Nephron (organoid): Measurements from ENCODE around the gene CLECL1.

Source experiments
- H3K27ac Mint-ChIP-seq, 3 experiments: 2 replicates each; pipeline ENCODE4 v1.8.0; 2020; ENCODE audit warnings: mixed read lengths in 3 of 3, mild to moderate bottlenecking in 2 of 3, moderate library complexity in 1 of 3
- H3K27me3 Mint-ChIP-seq: 2 replicates; pipeline ENCODE4 v1.8.0; 2021; ENCODE audit warnings: low read depth, mild to moderate bottlenecking, moderate library complexity, mixed read lengths
- H3K36me3 Mint-ChIP-seq: 2 replicates; pipeline ENCODE4 v1.8.0; 2020; ENCODE audit warnings: low read depth, mixed read lengths
- H3K4me1 Mint-ChIP-seq: 2 replicates; pipeline ENCODE4 v1.8.0; 2020; ENCODE audit warnings: mixed read lengths
- H3K4me3 Mint-ChIP-seq, 3 experiments: 2 replicates each; pipeline ENCODE4 v1.8.0; 2020; ENCODE audit warnings: mild to moderate bottlenecking in 3 of 3, mixed read lengths in 3 of 3, moderate library complexity in 2 of 3
- H3K9me3 Mint-ChIP-seq: 2 replicates; pipeline ENCODE4 v1.8.0; 2020; ENCODE audit warnings: mixed read lengths
- CTCF ChIP-seq, 3 experiments: fragments of 200-600 bp; sonication (generic); IDR thresholded peaks; one replicate each; pipeline ENCODE4 v1.5.0; 2021; ENCODE audit warnings: antibody characterized with exemption in 3 of 3; ENCODE audit not compliant: unreplicated experiment in 3 of 3

CLECL1 gene

GRCh38 chr12:9762369-9762768 is 29.5 kb upstream of the CLECL1 start:
- H3K36me3 Mint-ChIP-seq: no peaks in the 10 kb centered on the region
- H3K4me1 Mint-ChIP-seq: no peaks in the 10 kb centered on the region
- H3K9me3 Mint-ChIP-seq: no peaks in the 10 kb centered on the region
- no peak overlapping the region for H3K27ac Mint-ChIP-seq
- H3K27me3 Mint-ChIP-seq: no peaks in the 10 kb centered on the region
- no peak for TF ChIP-seq CTCF (IDR thresholded peaks at IDR 0.05; ENCODE audit: unreplicated experiment in 3 of 3)
- H3K4me3 Mint-ChIP-seq: no peak overlapping the region

GRCh38 chr12:9761419-9761781 is 28.5 kb upstream of the CLECL1 start:
- no peak for TF ChIP-seq CTCF (IDR thresholded peaks at IDR 0.05; ENCODE audit: unreplicated experiment in 3 of 3)
- H3K36me3 Mint-ChIP-seq: no peaks in the 10 kb centered on the region
- no peaks in the 10 kb centered on the region for H3K4me1 Mint-ChIP-seq
- H3K9me3 Mint-ChIP-seq: no peaks in the 10 kb centered on the region
- no peak overlapping the region for H3K4me3 Mint-ChIP-seq
- no peak overlapping the region for H3K27ac Mint-ChIP-seq
- no peaks in the 10 kb centered on the region for H3K27me3 Mint-ChIP-seq

DNA sequence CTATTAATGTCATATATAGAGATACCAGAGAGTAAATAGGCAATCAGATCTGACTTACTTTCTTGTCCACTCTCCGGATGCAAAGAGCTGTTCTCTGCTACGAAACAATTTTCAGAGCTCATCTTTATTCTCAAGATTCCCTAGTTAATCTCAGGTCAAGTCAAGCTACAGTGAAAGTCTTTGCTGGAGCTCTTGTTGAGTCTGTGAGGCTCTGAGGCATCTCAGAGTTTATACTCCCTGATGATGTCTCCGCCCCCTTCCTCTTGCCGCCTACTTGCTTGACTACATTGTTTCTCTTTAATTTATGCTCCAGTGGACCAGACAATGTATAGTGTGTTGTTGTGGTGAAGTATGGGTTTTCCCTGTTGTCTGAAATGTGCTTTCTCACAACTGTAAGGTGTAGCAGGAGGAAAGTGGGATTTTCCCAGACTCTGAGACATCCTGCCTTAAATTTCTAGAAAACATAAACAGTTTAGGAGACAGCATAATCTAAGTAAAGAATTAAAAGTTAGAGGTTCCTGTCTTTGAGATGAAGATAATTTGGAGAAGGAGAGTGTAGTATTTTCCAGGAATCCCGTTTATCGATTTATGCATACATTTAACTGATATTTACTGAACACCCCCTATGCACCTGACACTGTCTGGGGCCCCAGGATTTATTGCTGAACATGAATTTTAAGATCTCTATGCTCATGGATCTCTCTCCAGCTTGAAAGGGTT is 28.0 kb upstream of the CLECL1 start, which contains the start of gene CD69:
TSS of gene CD69 (minus strand) at position 203 of the 720 bp plus-strand sequence. CDS start at position 122, 81 bp downstream.
- H3K4me1 Mint-ChIP-seq: no peaks in the 10 kb centered on the region
- TF ChIP-seq CTCF (IDR thresholded peaks at IDR 0.05; ENCODE audit: unreplicated experiment in 3 of 3): no peak
- no peak within 1 kb of the TSS for H3K4me3 Mint-ChIP-seq
- no peak within 1 kb of the TSS for H3K27ac Mint-ChIP-seq
- no peaks in the 10 kb centered on the region for H3K27me3 Mint-ChIP-seq
- H3K36me3 Mint-ChIP-seq: no peaks in the 10 kb centered on the region
- H3K9me3 Mint-ChIP-seq: no peaks in the 10 kb centered on the region

DNA sequence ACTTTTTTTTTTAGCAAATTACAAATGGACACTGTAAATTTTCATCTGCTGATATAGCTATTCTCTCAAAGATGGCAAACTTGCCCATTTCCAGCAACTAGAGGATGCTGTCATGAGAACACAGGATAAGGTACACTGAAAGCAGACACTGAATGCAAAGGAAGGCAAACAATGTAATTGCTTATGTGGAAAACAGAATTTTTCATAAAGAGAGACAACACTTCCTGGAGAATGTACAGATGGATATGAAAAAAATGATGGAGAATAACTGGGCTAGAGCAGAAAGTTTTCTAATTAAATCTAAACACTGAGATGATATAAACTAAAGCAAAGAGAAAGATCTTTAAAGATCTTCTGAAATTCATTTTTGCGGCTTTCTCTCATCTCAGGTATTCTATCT is 27.2 kb upstream of the CLECL1 start:
- H3K4me1 Mint-ChIP-seq: no peaks in the 10 kb centered on the region
- H3K27ac Mint-ChIP-seq: no peak overlapping the region
- no peak overlapping the region for H3K4me3 Mint-ChIP-seq
- H3K27me3 Mint-ChIP-seq: no peaks in the 10 kb centered on the region
- H3K9me3 Mint-ChIP-seq: no peaks in the 10 kb centered on the region
- no peak for TF ChIP-seq CTCF (IDR thresholded peaks at IDR 0.05; ENCODE audit: unreplicated experiment in 3 of 3)
- H3K36me3 Mint-ChIP-seq: no peaks in the 10 kb centered on the region

GRCh38 chr12:9759694-9760093 is 26.8 kb upstream of the CLECL1 start:
- no peak for TF ChIP-seq CTCF (IDR thresholded peaks at IDR 0.05; ENCODE audit: unreplicated experiment in 3 of 3)
- Mint-ChIP-seq H3K4me1 (no peaks in the 10 kb centered on the region), H3K9me3 (no peaks in the 10 kb centered on the region)

DNA sequence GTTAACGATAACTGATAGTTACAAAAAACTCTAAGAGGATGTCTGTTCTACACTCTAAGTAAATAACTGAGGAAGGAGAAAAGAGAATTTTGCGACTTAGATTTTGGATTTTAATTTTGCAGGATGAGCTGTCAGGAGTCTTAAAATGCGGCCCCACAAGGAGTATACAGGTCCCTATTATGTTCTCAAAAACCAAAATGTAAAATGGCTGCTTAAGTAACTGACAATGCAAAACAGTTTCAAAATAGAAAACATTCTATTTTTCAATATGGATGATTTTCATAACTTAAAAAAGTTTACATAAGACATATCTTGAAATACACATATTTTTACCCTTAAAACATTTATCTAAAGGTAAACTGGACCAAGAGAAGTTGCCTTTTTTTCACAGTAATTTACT is 25.2 kb upstream of the CLECL1 start:
- no peaks in the 10 kb centered on the region for H3K4me1 Mint-ChIP-seq
- no peak overlapping the region for H3K4me3 Mint-ChIP-seq
- no peak for TF ChIP-seq CTCF (IDR thresholded peaks at IDR 0.05; ENCODE audit: unreplicated experiment in 3 of 3)
- no peaks in the 10 kb centered on the region for H3K27me3 Mint-ChIP-seq
- H3K36me3 Mint-ChIP-seq: no peaks in the 10 kb centered on the region
- H3K27ac Mint-ChIP-seq: no peak overlapping the region
- no peaks in the 10 kb centered on the region for H3K9me3 Mint-ChIP-seq

More at GRCh38 chr12:9759694-9760093, 26.8 kb upstream of the CLECL1 start:
- Mint-ChIP-seq H3K27me3 (no peaks in the 10 kb centered on the region), H3K27ac (no peak overlapping the region), H3K36me3 (no peaks in the 10 kb centered on the region), H3K4me3 (no peak overlapping the region)
